ENCODE results near the gene SYNE2. TPM values are rescaled to one million over a fixed set of nuclear protein-coding genes. Genes with fewer than 3 reads are reported as not detected.

Gene SYNE2
- total and polyA plus RNA-seq, 9 donors: 65.1 to 262 (median 180) TPM

- no peak for DNase-seq
- Histone ChIP-seq H3K4me3 (no peak overlapping the region), H3K9me3 (no peaks in the 10 kb centered on the region), H3K27ac (no peak overlapping the region), H3K36me3 (no peaks in the 10 kb centered on the region), H3K4me1 (ENCODE audit: insufficient read depth) (no peaks in the 10 kb centered on the region), H3K27me3 (no peaks in the 10 kb centered on the region)
- no peak for TF ChIP-seq CTCF (IDR thresholded peaks at IDR 0.05)
- TF ChIP-seq POLR2A (IDR thresholded peaks at IDR 0.05): no peak
- TF ChIP-seq EP300 (IDR thresholded peaks at IDR 0.05): no peak
- 90 to 94% (median 91%) methylated on average over 15 of the region's 15 CpGs for WGBS, 3 donors
- intact Hi-C loops (cut with DNase I): no loop called here
Measured at GRCh38 chr14:63986789-63987533, 134.2 kb downstream of the SYNE2 start.

GRCh38 chr14:63988579-63988978 is 135.8 kb downstream of the SYNE2 start:
- TF ChIP-seq POLR2A (IDR thresholded peaks at IDR 0.05) (no peak), CTCF (IDR thresholded peaks at IDR 0.05) (no peak), EP300 (IDR thresholded peaks at IDR 0.05) (no peak)
- intact Hi-C loops (cut with DNase I): no loop called here
- no peaks in the 10 kb centered on the region for H3K27me3 ChIP-seq
- H3K9me3 ChIP-seq: no peaks in the 10 kb centered on the region
- no peak overlapping the region for H3K27ac ChIP-seq
- no peaks in the 10 kb centered on the region for H3K4me1 ChIP-seq (ENCODE audit: insufficient read depth)
- H3K4me3 ChIP-seq: no peak overlapping the region
- DNase-seq: no peak
- WGBS, 3 donors: 90 to 91% (median 90%) methylated on average over 4 of the region's 4 CpGs
- no peaks in the 10 kb centered on the region for H3K36me3 ChIP-seq

- 93 to 95% (median 93%) methylated on average over 7 of the region's 7 CpGs for WGBS, 3 donors
Measured at GRCh38 chr14:63991833-63992232, 139.0 kb downstream of the SYNE2 start.

GRCh38 chr14:63992858-63993257 is 140.1 kb downstream of the SYNE2 start:
- H3K36me3 ChIP-seq: no peaks in the 10 kb centered on the region
- no peaks in the 10 kb centered on the region for H3K9me3 ChIP-seq
- no peaks in the 10 kb centered on the region for H3K27me3 ChIP-seq
- no peak for DNase-seq
- H3K4me3 ChIP-seq: no peak overlapping the region
- intact Hi-C loops (cut with DNase I): loop anchor here in 1 of 4 donors (10.0 kb wide), 1 partner anchor 138 kb away; the partner anchor contains the start of gene SYNE2
- WGBS, 3 donors: 97% methylated on average over 6 of the region's 6 CpGs
- no peak overlapping the region for H3K27ac ChIP-seq
- no peaks in the 10 kb centered on the region for H3K4me1 ChIP-seq (ENCODE audit: insufficient read depth)
- no peak for TF ChIP-seq POLR2A (IDR thresholded peaks at IDR 0.05)
- TF ChIP-seq EP300 (IDR thresholded peaks at IDR 0.05): no peak
- TF ChIP-seq CTCF (IDR thresholded peaks at IDR 0.05): no peak

More at GRCh38 chr14:63991833-63992232, 139.0 kb downstream of the SYNE2 start:
- DNase-seq: no peak
- TF ChIP-seq EP300 (IDR thresholded peaks at IDR 0.05): no peak
- TF ChIP-seq POLR2A (IDR thresholded peaks at IDR 0.05): no peak
- no peak for TF ChIP-seq CTCF (IDR thresholded peaks at IDR 0.05)
- H3K4me3 ChIP-seq: no peak overlapping the region
- intact Hi-C loops (cut with DNase I): loop anchor here in 1 of 4 donors (10.0 kb wide), 1 partner anchor 137 kb away; the partner anchor contains the start of gene SYNE2
- H3K9me3 ChIP-seq: no peaks in the 10 kb centered on the region
- H3K36me3 ChIP-seq: no peaks in the 10 kb centered on the region
- H3K4me1 ChIP-seq (ENCODE audit: insufficient read depth): no peaks in the 10 kb centered on the region
- H3K27me3 ChIP-seq: no peaks in the 10 kb centered on the region
- no peak overlapping the region for H3K27ac ChIP-seq
